Prostate gland (tissue), 2 donors: ENCODE data around the gene ADAM11. TPM values are rescaled to one million over a fixed set of nuclear protein-coding genes. Genes with fewer than 3 reads are reported as not detected.

Experiments used
- DNase-seq: peaks from one replicate; pipeline ENCODE4 v3.0.0-alpha.2; 2019; ENCODE audit warnings: low spot score
- H3K27ac ChIP-seq, 2 donors: fragments of 200-600 bp; sonication (generic); 2 replicates each; pipeline ENCODE4 v1.5.1; 2017 to 2019
- H3K27me3 ChIP-seq: fragments of 200-600 bp; sonication (generic); replicated peaks from 2 replicates; pipeline ENCODE4 v1.5.1; 2019; ENCODE audit not compliant: insufficient read depth
- H3K36me3 ChIP-seq, 2 donors: fragments of 200-600 bp; sonication (generic); 1 replicate in 1 of 2; 2 replicates in 1 of 2; pipeline versions ENCODE4 v1.5.1 to v1.8.1; 2017 to 2019
- H3K4me1 ChIP-seq: fragments of 200-600 bp; sonication (generic); replicated peaks from 2 replicates; pipeline ENCODE4 v1.5.1; 2019
- H3K4me3 ChIP-seq, 2 donors: fragments of 200-600 bp; sonication (generic); 2 replicates each; pipeline ENCODE4 v1.5.1; 2017 to 2019
- H3K9me3 ChIP-seq: fragments of 200-600 bp; sonication (generic); 2 replicates; pipeline ENCODE4 v1.5.1; 2017
- CTCF ChIP-seq, 4 experiments: fragments of 200-600 bp in 2 of 4; fragments of 450-650 bp in 2 of 4; sonication (generic) in 2 of 4; IDR thresholded peaks; 1 replicate in 3 of 4; 2 replicates in 1 of 4; pipeline ENCODE4 v1.5.1; 2016 to 2019; ENCODE audit warnings: antibody characterized with exemption in 4 of 4, mild to moderate bottlenecking in 2 of 4, moderate library complexity in 2 of 4
- POLR2A ChIP-seq: fragments of 450-650 bp; IDR thresholded peaks from one replicate; pipeline ENCODE4 v1.6.1; 2016; ENCODE audit warnings: antibody characterized with exemption, mild to moderate bottlenecking
- POLR2AphosphoS5 ChIP-seq: sonication (generic); formaldehyde crosslinking; IDR thresholded peaks from one replicate; pipeline ENCODE4 v1.6.1; 2017; ENCODE audit warnings: antibody characterized with exemption
- WGBS: methylation state at CpG from one replicate; pipeline ENCODE4 v1.1.5; 2018; 5-methylcytosine and 5-hydroxymethylcytosine counted together
- intact Hi-C: fragments of 100-400 bp; cut with DNase I; formaldehyde crosslinking; loops from one replicate; pipeline ENCODE4 v1.14.2; 2022
- total RNA-seq, 2 donors: library from RNA; depleted of rRNA; stranded (reverse); fragments of >200 nt; gene quantifications; one replicate each; pipeline ENCODE4 v1.1.0, GENCODE V29; 2016

The ADAM11 gene
- total RNA-seq, 2 donors from 2014 or later, result 0.64 to 3.5 TPM

- H3K27ac ChIP-seq, result peak overlapping the region in 1 of 2 donors; percentile 42
- intact Hi-C loops, result no loop called here
- DNase-seq, result no peak
Observed at GRCh38 chr17:44801880-44802279, 43.1 kb downstream of the ADAM11 start.

GRCh38 chr17:44804302-44805089 lies 45.7 kb downstream of the ADAM11 start:
- Histone ChIP-seq H3K36me3 (no peaks in the 10 kb centered on the region), H3K27ac (peak overlapping the region; percentile 17 to 51), H3K9me3 (no peaks in the 10 kb centered on the region), H3K27me3 (no peaks in the 10 kb centered on the region), H3K4me3 (no peak overlapping the region), H3K4me1 (no peaks in the 10 kb centered on the region)
- WGBS, result 72% methylated on average over 10 of the region's 10 CpGs
- no peak for DNase-seq
- TF ChIP-seq POLR2AphosphoS5 (peak; percentile 56), CTCF (IDR thresholded peaks at IDR 0.05) (no peak)
- intact Hi-C loops, result no loop called here

More at GRCh38 chr17:44801880-44802279, 43.1 kb downstream of the ADAM11 start:
- WGBS, result 79% methylated on average over 5 of the region's 5 CpGs
- H3K4me3 ChIP-seq, result no peak overlapping the region
- TF ChIP-seq POLR2A (no peak), CTCF (IDR thresholded peaks at IDR 0.05) (no peak), POLR2AphosphoS5 (no peak)
- H3K36me3 ChIP-seq, result no peaks in the 10 kb centered on the region
- no peaks in the 10 kb centered on the region for H3K9me3 ChIP-seq
- no peaks in the 10 kb centered on the region for H3K4me1 ChIP-seq
- no peaks in the 10 kb centered on the region for H3K27me3 ChIP-seq

GRCh38 chr17:44807093-44807816 lies 48.5 kb downstream of the ADAM11 start:
- WGBS, result 71% methylated on average over 4 of the region's 4 CpGs
- intact Hi-C loops, result no loop called here
- no peak overlapping the region for H3K27ac ChIP-seq
- H3K4me1 ChIP-seq, result no peaks in the 10 kb centered on the region
- no peak for TF ChIP-seq CTCF (IDR thresholded peaks at IDR 0.05)
- no peak for TF ChIP-seq POLR2AphosphoS5
- TF ChIP-seq POLR2A, result no peak
- H3K9me3 ChIP-seq, result no peaks in the 10 kb centered on the region
- no peak for DNase-seq
- H3K4me3 ChIP-seq, result no peak overlapping the region
- no peaks in the 10 kb centered on the region for H3K36me3 ChIP-seq
- H3K27me3 ChIP-seq, result no peaks in the 10 kb centered on the region

GRCh38 chr17:44807817-44808155 lies 49.0 kb downstream of the ADAM11 start:
- TF ChIP-seq CTCF (IDR thresholded peaks at IDR 0.05), result no peak
- no peak for TF ChIP-seq POLR2A
- no peak for TF ChIP-seq POLR2AphosphoS5
- Histone ChIP-seq H3K27me3 (no peaks in the 10 kb centered on the region), H3K4me3 (no peak overlapping the region), H3K27ac (no peak overlapping the region), H3K4me1 (no peaks in the 10 kb centered on the region), H3K36me3 (no peaks in the 10 kb centered on the region), H3K9me3 (no peaks in the 10 kb centered on the region)
- DNase-seq, result no peak
- WGBS, result 53% methylated on average over 3 of the region's 3 CpGs
- intact Hi-C loops, result no loop called here
